Caco-2 (cell line): ENCODE measurements around the gene MAPK11. TPM values are rescaled to one million over a fixed set of nuclear protein-coding genes. Genes with fewer than 3 reads are reported as not detected.
"Not testable (repeated sequence)": the region's sequence is repeated elsewhere in the genome, so short reads cannot be mapped to it uniquely, and the experiment has no call there.

Experiments
- BruUV-seq: library from RNA; stranded (reverse); fragments of 400-500 nt; replicated peaks from 2 replicates; lab custom pipeline; 2021; lab: Mats Ljungman, UMichigan
- CTCF ChIA-PET: fragments of 300-600 bp; sonication (Branson Sonifier 250); formaldehyde crosslinking; loops from one replicate; lab custom pipeline; 2022; ENCODE audit warnings: antibody characterized with exemption; lab: Charles Lee
- POLR2A ChIA-PET: fragments of 300-600 bp; sonication (Branson Sonifier 250); formaldehyde crosslinking; loops from one replicate; lab custom pipeline; 2022; ENCODE audit warnings: antibody characterized with exemption; lab: Charles Lee
- DNase-seq, 2 experiments: peaks; one replicate each; pipeline versions ENCODE4 v3.0.0 to v3.0.0-alpha.2; 2020 to 2022
- H3K27me3 ChIP-seq: replicated peaks from 2 replicates; pipeline ENCODE4 v1.6.0; 2011; ENCODE audit warnings: low read length; ENCODE audit not compliant: control insufficient read depth, insufficient read depth
- H3K36me3 ChIP-seq: 2 replicates; pipeline ENCODE4 v1.5.1; 2011; ENCODE audit warnings: low read length; ENCODE audit not compliant: control insufficient read depth, insufficient read depth
- H3K4me1 ChIP-seq: fragments of 250-450 bp; sonication (Bioruptor Pico); 2 replicates; pipeline ENCODE4 v1.5.1; 2020; ENCODE audit warnings: mild to moderate bottlenecking
- H3K4me3 ChIP-seq: 2 replicates; pipeline ENCODE4 v1.5.1; 2011; ENCODE audit warnings: low read depth, mild to moderate bottlenecking, control low read depth, low read length
- H3K9me3 ChIP-seq: fragments of 250-450 bp; sonication (Bioruptor Pico); 2 replicates; pipeline ENCODE4 v1.5.1; 2020; ENCODE audit warnings: mild to moderate bottlenecking, moderate library complexity
- H3K27ac Mint-ChIP-seq: one replicate; pipeline ENCODE4 v1.8.0; 2022; ENCODE audit warnings: mixed read lengths; ENCODE audit not compliant: unreplicated experiment
- H3K27me3 Mint-ChIP-seq: one replicate; pipeline ENCODE4 v1.8.0; 2022; ENCODE audit warnings: mixed read lengths; ENCODE audit not compliant: insufficient read depth, unreplicated experiment
- H3K36me3 Mint-ChIP-seq: one replicate; pipeline ENCODE4 v1.8.0; 2022; ENCODE audit warnings: mild to moderate bottlenecking, mixed read lengths; ENCODE audit not compliant: insufficient read depth, unreplicated experiment
- H3K4me1 Mint-ChIP-seq: one replicate; pipeline ENCODE4 v1.8.0; 2022; ENCODE audit warnings: low read depth, mixed read lengths; ENCODE audit not compliant: unreplicated experiment
- H3K4me3 Mint-ChIP-seq: one replicate; pipeline ENCODE4 v1.8.0; 2022; ENCODE audit warnings: mild to moderate bottlenecking, moderate library complexity, mixed read lengths; ENCODE audit not compliant: unreplicated experiment
- H3K9me3 Mint-ChIP-seq: one replicate; pipeline ENCODE4 v1.8.0; 2022; ENCODE audit warnings: mixed read lengths; ENCODE audit not compliant: unreplicated experiment
- intact Hi-C: fragments of 100-400 bp; cut with micrococcal nuclease; formaldehyde crosslinking; loops from one replicate; pipeline ENCODE4 v1.10.0; 2022; ENCODE audit not compliant: unreplicated experiment
- total RNA-seq: library from RNA; stranded (reverse); gene quantifications from 2 replicates; pipeline ENCODE4 v1.2.3, GENCODE V29; 2022
- TF ChIP-seq, protein P1 (sequence below), 2 experiments: fragments of 200-600 bp in 1 of 2; IDR thresholded peaks; 1 replicate in 1 of 2; 2 replicates in 1 of 2; pipeline versions ENCODE4 v1.5.1 to v1.8.0; 2011 to 2022; ENCODE audit warnings: antibody characterized with exemption in 1 of 2, control low read depth in 1 of 2, inconsistent platforms in 1 of 2, low read depth in 1 of 2, low read length in 1 of 2, mild to moderate bottlenecking in 1 of 2, moderate library complexity in 1 of 2; ENCODE audit not compliant: insufficient read depth in 1 of 2, severe bottlenecking in 1 of 2, unreplicated experiment in 1 of 2

The MAPK11 gene
- total RNA-seq, 1 experiment from 2014 or later: 1.3 TPM

DNA sequence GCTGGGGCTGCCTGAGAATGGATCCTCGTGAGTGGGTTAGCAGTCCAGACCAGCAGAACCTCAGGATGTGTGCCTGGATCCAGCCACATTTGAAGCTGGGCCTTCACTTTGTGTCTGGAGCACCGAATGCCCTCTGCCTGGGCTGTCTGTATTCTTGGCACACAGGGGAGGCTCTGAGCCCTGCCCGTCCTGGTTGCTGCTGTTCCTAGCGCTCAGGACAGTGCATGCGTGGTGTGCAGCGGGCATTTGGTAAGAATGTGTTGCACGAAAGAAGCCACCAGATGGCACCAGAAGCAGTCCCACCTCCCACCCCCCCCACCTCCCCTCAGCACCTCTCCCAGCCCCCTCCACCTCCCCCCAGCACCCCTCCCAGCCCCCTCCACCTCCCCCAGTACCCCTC is 4.1 kb upstream of the MAPK11 start:
- Histone ChIP-seq H3K4me3 (no peak overlapping the region), H3K4me1 (peaks cover 16% of the 10 kb centered on the region), H3K9me3 (no peaks in the 10 kb centered on the region), H3K27me3 (no peaks in the 10 kb centered on the region), H3K36me3 (peaks cover 7% of the 10 kb centered on the region)
- intact Hi-C loops: loop anchor here (5.0 kb wide), 2 partner anchors 53 to 68 kb away; partner anchors contain the start of genes DENND6B and PPP6R2
- TF ChIP-seq, protein P1, sequence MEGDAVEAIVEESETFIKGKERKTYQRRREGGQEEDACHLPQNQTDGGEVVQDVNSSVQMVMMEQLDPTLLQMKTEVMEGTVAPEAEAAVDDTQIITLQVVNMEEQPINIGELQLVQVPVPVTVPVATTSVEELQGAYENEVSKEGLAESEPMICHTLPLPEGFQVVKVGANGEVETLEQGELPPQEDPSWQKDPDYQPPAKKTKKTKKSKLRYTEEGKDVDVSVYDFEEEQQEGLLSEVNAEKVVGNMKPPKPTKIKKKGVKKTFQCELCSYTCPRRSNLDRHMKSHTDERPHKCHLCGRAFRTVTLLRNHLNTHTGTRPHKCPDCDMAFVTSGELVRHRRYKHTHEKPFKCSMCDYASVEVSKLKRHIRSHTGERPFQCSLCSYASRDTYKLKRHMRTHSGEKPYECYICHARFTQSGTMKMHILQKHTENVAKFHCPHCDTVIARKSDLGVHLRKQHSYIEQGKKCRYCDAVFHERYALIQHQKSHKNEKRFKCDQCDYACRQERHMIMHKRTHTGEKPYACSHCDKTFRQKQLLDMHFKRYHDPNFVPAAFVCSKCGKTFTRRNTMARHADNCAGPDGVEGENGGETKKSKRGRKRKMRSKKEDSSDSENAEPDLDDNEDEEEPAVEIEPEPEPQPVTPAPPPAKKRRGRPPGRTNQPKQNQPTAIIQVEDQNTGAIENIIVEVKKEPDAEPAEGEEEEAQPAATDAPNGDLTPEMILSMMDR (IDR thresholded peaks at IDR 0.05; ENCODE audit: insufficient read depth in 1 of 2, low read depth in 1 of 2, low read length in 1 of 2, severe bottlenecking in 1 of 2, unreplicated experiment in 1 of 2): peak; percentile 25 to 37
- CTCF ChIA-PET: interaction anchor here (1.0 kb wide), 1 partner anchor 52 kb away, joined by 4 read pairs; the partner anchor contains the start of gene DENND6B
- H3K9me3 Mint-ChIP-seq: no peaks in the 10 kb centered on the region
- no TSS peak for BruUV-seq
- H3K27me3 Mint-ChIP-seq: no peaks in the 10 kb centered on the region
- no peaks in the 10 kb centered on the region for H3K4me1 Mint-ChIP-seq
- DNase-seq: peak in 1 of 2 experiments; percentile 59
- H3K4me3 Mint-ChIP-seq: no peak overlapping the region
- POLR2A ChIA-PET: no interaction called here
- H3K27ac Mint-ChIP-seq: peak overlapping the region; percentile 38
- H3K36me3 Mint-ChIP-seq: peaks cover 69% of the 10 kb centered on the region

DNA sequence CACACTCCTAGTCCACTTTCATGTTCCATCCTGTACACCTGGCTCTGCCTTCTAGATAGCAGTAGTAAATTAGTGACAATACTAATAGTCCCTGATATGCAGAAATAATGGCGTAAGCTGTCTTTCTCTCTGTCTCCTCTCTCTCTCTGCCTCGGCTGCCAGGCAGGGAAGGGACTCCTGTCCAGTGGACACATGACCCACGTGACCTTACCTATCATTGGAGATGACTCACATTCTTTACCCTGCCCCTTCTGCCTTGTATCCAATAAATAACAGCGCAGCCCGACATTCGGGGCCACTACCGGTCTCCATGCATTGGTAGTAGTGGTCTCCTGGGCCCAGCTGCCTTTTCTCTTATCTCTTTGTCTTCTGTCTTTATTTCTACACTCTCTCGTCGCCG is 3.6 kb upstream of the MAPK11 start:
- peak overlapping the region; percentile 38 for H3K27ac Mint-ChIP-seq
- CTCF ChIA-PET: interaction anchor here (0.6 to 1.0 kb wide), 2 partner anchors 9 to 53 kb away, joined by 4 read pairs; partner anchors contain the start of gene DENND6B
- H3K27me3 Mint-ChIP-seq, H3K9me3 Mint-ChIP-seq, H3K4me1 Mint-ChIP-seq, POLR2A ChIA-PET, DNase-seq, H3K27me3 ChIP-seq, BruUV-seq, H3K4me3 ChIP-seq, H3K36me3 ChIP-seq, H3K9me3 ChIP-seq, H3K4me3 Mint-ChIP-seq: not testable (repeated sequence)
- peaks cover 64% of the 10 kb centered on the region for H3K36me3 Mint-ChIP-seq
- peaks cover 16% of the 10 kb centered on the region for H3K4me1 ChIP-seq
- intact Hi-C loops: loop anchor here (5.0 kb wide), 2 partner anchors 54 to 69 kb away; partner anchors contain the start of genes DENND6B and PPP6R2

DNA sequence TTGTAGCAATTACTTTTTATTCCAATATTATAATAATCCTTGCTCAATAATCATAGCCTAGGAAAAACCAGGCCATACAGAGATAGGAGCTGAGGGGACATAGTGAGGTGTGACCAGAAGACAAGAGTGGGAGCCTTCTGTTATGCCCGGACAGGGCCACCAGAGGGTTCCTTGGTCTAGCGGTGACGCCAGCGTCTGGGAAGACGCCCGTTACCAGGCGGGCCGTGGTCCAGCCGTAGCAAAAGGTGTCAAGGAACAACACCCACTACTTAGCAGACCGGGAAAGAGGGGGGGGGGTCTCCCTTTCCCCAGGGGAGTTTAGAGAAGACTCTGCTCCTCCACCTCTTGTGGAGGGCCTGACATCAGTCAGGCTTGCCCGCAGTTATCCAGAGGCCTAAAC is 3.2 kb upstream of the MAPK11 start:
- H3K27ac Mint-ChIP-seq, H3K27me3 Mint-ChIP-seq, H3K27me3 ChIP-seq, DNase-seq, H3K4me1 Mint-ChIP-seq, H3K36me3 ChIP-seq, BruUV-seq, POLR2A ChIA-PET, H3K9me3 Mint-ChIP-seq, H3K4me3 Mint-ChIP-seq, H3K9me3 ChIP-seq, H3K4me3 ChIP-seq: not testable (repeated sequence)
- CTCF ChIA-PET: interaction anchor here (0.6 to 1.0 kb wide), 2 partner anchors 9 to 53 kb away, joined by 4 read pairs; partner anchors contain the start of gene DENND6B
- H3K4me1 ChIP-seq: peaks cover 16% of the 10 kb centered on the region
- intact Hi-C loops: loop anchor here (5.0 kb wide), 2 partner anchors 54 to 69 kb away; partner anchors contain the start of genes DENND6B and PPP6R2
- H3K36me3 Mint-ChIP-seq: peaks cover 60% of the 10 kb centered on the region

DNA sequence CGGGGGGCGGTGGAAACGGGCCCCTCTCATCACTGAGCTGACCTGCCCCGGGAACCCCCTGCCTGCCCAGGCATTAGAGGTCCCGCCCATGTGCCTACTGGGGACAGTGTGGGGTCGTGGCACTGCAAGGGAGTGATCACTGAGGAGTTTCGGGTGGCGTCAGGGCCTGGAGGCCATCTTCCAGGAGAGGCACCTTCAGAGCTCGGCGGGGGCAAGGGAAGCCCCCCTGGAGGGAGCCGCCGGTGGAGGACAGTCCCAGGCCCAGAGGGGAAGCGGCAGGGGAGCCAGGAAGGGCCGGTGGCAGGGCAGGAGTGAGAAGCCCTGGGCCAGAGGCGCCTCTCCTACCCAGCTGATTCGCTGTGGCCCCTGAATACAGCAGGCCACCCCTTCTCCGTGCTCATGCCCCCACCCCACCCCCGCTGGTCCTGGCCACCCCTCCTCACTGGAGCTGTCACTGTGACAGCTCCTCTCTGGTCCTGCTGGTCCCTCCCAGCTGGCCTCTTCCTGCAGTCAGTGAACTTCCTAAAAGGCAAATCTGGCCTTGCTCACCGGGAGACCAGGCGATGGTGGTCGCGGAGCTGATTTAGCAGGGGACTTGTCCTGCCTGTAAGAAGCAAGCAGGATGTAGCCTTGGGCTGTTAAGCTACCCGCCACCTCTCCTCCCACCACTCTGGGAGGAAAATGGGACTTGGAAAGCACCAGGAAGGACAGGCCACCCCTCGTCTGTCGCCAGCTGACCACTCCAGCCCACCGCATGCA is 2.0 kb upstream of the MAPK11 start:
- peaks cover 3% of the 10 kb centered on the region for H3K36me3 ChIP-seq
- no peaks in the 10 kb centered on the region for H3K27me3 ChIP-seq
- CTCF ChIA-PET: interaction anchor here (0.6 to 1.4 kb wide), 7 partner anchors 21 to 130 kb away, joined by 3 to 6 read pairs (median 5); partner anchors contain the start of gene HDAC10
- intact Hi-C loops: loop anchor here (5.0 kb wide), 2 partner anchors 55 to 70 kb away; partner anchors contain the start of genes DENND6B and PPP6R2
- no peaks in the 10 kb centered on the region for H3K9me3 ChIP-seq
- no peak overlapping the region for H3K4me3 ChIP-seq
- Mint-ChIP-seq H3K27me3 (no peaks in the 10 kb centered on the region), H3K27ac (no peak overlapping the region), H3K9me3 (no peaks in the 10 kb centered on the region), H3K4me1 (no peaks in the 10 kb centered on the region), H3K36me3 (peaks cover 48% of the 10 kb centered on the region), H3K4me3 (peak overlapping the region; percentile 66)
- H3K4me1 ChIP-seq: peaks cover 16% of the 10 kb centered on the region
- POLR2A ChIA-PET: interaction anchor here (0.5 kb wide), 1 partner anchor 21 kb away, joined by 3 read pairs; no protein-coding TSS in a partner anchor
- no TSS peak for BruUV-seq
- no peak for DNase-seq
- TF ChIP-seq, protein P1 (IDR thresholded peaks at IDR 0.05; ENCODE audit: insufficient read depth in 1 of 2, low read depth in 1 of 2, low read length in 1 of 2, severe bottlenecking in 1 of 2, unreplicated experiment in 1 of 2): peak in 1 of 2 experiments; percentile 3
